HepG2 (cell line): ENCODE measurements around the gene PDXDC1. TPM values are rescaled to one million over a fixed set of nuclear protein-coding genes. Genes with fewer than 3 reads are reported as not detected.

Experiments used
- CBX1 ChIP-seq: IDR thresholded peaks from one replicate; pipeline ENCODE4 v1.6.1; 2016; ENCODE audit warnings: antibody characterized with exemption, low read depth
- FOXO1 ChIP-seq: sonication (generic); formaldehyde crosslinking; IDR thresholded peaks from 2 replicates; pipeline ENCODE4 v1.4.0; 2020; ENCODE audit warnings: missing genetic modification reagents
- HNF4A ChIP-seq: sonication (generic); formaldehyde crosslinking; IDR thresholded peaks from 2 replicates; pipeline ENCODE4 v1.4.0; 2020; ENCODE audit warnings: missing genetic modification reagents
- IRF2 ChIP-seq: IDR thresholded peaks from 2 replicates; pipeline ENCODE4 v1.6.1; 2018; ENCODE audit warnings: missing genetic modification reagents, missing compliant biosample characterization
- MED8 ChIP-seq: sonication (generic); formaldehyde crosslinking; IDR thresholded peaks from 2 replicates; pipeline ENCODE4 v1.8.1; 2023; ENCODE audit warnings: mild to moderate bottlenecking, missing genetic modification reagents; ENCODE audit not compliant: insufficient replicate concordance
- NFYB ChIP-seq: sonication (generic); formaldehyde crosslinking; IDR thresholded peaks from 2 replicates; pipeline ENCODE4 v1.4.0; 2020; ENCODE audit warnings: missing genetic modification reagents
- REPIN1 ChIP-seq: sonication (generic); formaldehyde crosslinking; IDR thresholded peaks from 2 replicates; pipeline ENCODE4 v1.8.0; 2022; ENCODE audit warnings: missing genetic modification reagents, low read depth, mild to moderate bottlenecking, borderline replicate concordance
- RFX3 ChIP-seq: IDR thresholded peaks from 2 replicates; pipeline ENCODE4 v1.6.1; 2016; ENCODE audit warnings: missing biosample characterization, missing genetic modification reagents
- SOX13 ChIP-seq, 3 experiments: fragments of 450-650 bp in 1 of 3; sonication (generic) in 1 of 3; formaldehyde crosslinking in 1 of 3; IDR thresholded peaks in 2 of 3; conservative IDR thresholded peaks in 1 of 3; 2 replicates each; pipeline versions ENCODE4 v1.5.0 to v1.6.1; 2016 to 2020; ENCODE audit warnings: antibody characterized with exemption in 1 of 3, mild to moderate bottlenecking in 1 of 3, missing compliant biosample characterization in 1 of 3, missing genetic modification reagents in 1 of 3, moderate library complexity in 1 of 3
- SRSF1 ChIP-seq: fragments of 200-400 bp; formaldehyde crosslinking; optimal IDR thresholded peaks from 2 replicates; pipeline ENCODE3; 2017; ENCODE audit warnings: mild to moderate bottlenecking, low read depth, low read length, moderate library complexity
- TARDBP ChIP-seq: sonication (generic); formaldehyde crosslinking; IDR thresholded peaks from 2 replicates; pipeline ENCODE4 v1.8.0; 2022; ENCODE audit warnings: mild to moderate bottlenecking, missing genetic modification reagents
- TP53 ChIP-seq: sonication (generic); formaldehyde crosslinking; conservative IDR thresholded peaks from 2 replicates; pipeline ENCODE4 v1.4.0; 2020; ENCODE audit warnings: missing genetic modification reagents
- ZNF274 ChIP-seq: sonication (generic); formaldehyde crosslinking; IDR thresholded peaks from 2 replicates; pipeline ENCODE4 v1.5.1; 2020; ENCODE audit warnings: mild to moderate bottlenecking, missing genetic modification reagents
- ZNF446 ChIP-seq: sonication (generic); formaldehyde crosslinking; IDR thresholded peaks from 2 replicates; pipeline ENCODE4 v1.5.0; 2020; ENCODE audit warnings: mild to moderate bottlenecking, missing genetic modification reagents
- ZNF547 ChIP-seq: sonication (generic); formaldehyde crosslinking; IDR thresholded peaks from 2 replicates; pipeline ENCODE4 v1.5.1; 2020; ENCODE audit warnings: mild to moderate bottlenecking, missing genetic modification reagents
- ZNF614 ChIP-seq: IDR thresholded peaks from 2 replicates; pipeline ENCODE4 v1.6.1; 2018; ENCODE audit warnings: missing biosample characterization, missing genetic modification reagents, inconsistent platforms, borderline replicate concordance
- ZNF766 ChIP-seq: sonication (generic); formaldehyde crosslinking; IDR thresholded peaks from 2 replicates; pipeline ENCODE4 v1.5.0; 2020; ENCODE audit warnings: missing genetic modification reagents, borderline replicate concordance
- ZNF781 ChIP-seq: sonication (generic); formaldehyde crosslinking; IDR thresholded peaks from 2 replicates; pipeline ENCODE4 v1.5.1; 2020; ENCODE audit warnings: borderline replicate concordance, mild to moderate bottlenecking, missing genetic modification reagents; ENCODE audit errors: not compliant biosample characterization
- ZSCAN30 ChIP-seq: sonication (generic); formaldehyde crosslinking; IDR thresholded peaks from 2 replicates; pipeline ENCODE4 v1.5.0; 2020; ENCODE audit warnings: mild to moderate bottlenecking, missing genetic modification reagents
- polyA plus RNA-seq, 8 experiments: library from polyadenylated mRNA; depleted of rRNA in 3 of 8; stranded (reverse) in 7 of 8; unstranded in 1 of 8; fragments of >200 nt; fragmentation: Illumina TruSeq in 4 of 8; extraction: Trizol in 4 of 8; gene quantifications; 2 replicates each; pipeline versions ENCODE4 v1.2.1 to v1.2.3, GENCODE V29; 2011 to 2016; ENCODE audit warnings: low read depth in 4 of 8, missing spikeins in 1 of 8, mixed read lengths in 1 of 8; ENCODE audit not compliant: insufficient read depth in 1 of 8
- total RNA-seq, 5 experiments: library from RNA; depleted of rRNA; stranded (reverse); fragments of >200 nt; fragmentation: Illumina TruSeq; extraction: Trizol; gene quantifications; 2 replicates each; pipeline ENCODE4 v1.2.3, GENCODE V29; 2016; ENCODE audit warnings: low read depth in 1 of 5
- TF ChIP-seq, protein P1 (sequence below): sonication (generic); formaldehyde crosslinking; IDR thresholded peaks from 2 replicates; pipeline ENCODE4 v1.5.1; 2020; ENCODE audit warnings: missing genetic modification reagents, mild to moderate bottlenecking, borderline replicate concordance
- TF ChIP-seq, protein P2 (sequence below): sonication (generic); formaldehyde crosslinking; IDR thresholded peaks from 2 replicates; pipeline ENCODE4 v1.8.0; 2023; ENCODE audit warnings: mild to moderate bottlenecking, missing genetic modification reagents
- TF ChIP-seq, protein P3 (sequence below): sonication (generic); formaldehyde crosslinking; conservative IDR thresholded peaks from 2 replicates; pipeline ENCODE4 v1.4.0; 2020; ENCODE audit warnings: missing genetic modification reagents
- TF ChIP-seq, protein P4 (sequence below): sonication (generic); formaldehyde crosslinking; IDR thresholded peaks from 2 replicates; pipeline ENCODE4 v1.4.0; 2020; ENCODE audit warnings: missing genetic modification reagents; ENCODE audit errors: not compliant biosample characterization
- TF ChIP-seq, protein P5 (sequence below): sonication (generic); formaldehyde crosslinking; IDR thresholded peaks from 2 replicates; pipeline ENCODE4 v1.5.0; 2020; ENCODE audit warnings: missing genetic modification reagents, mild to moderate bottlenecking, borderline replicate concordance

Gene PDXDC1
- total and polyA plus RNA-seq, 2 of the 13 experiments (the other 11 are each of a cell fraction or from before 2014, with no cell fraction given) = 133 to 169 TPM

DNA sequence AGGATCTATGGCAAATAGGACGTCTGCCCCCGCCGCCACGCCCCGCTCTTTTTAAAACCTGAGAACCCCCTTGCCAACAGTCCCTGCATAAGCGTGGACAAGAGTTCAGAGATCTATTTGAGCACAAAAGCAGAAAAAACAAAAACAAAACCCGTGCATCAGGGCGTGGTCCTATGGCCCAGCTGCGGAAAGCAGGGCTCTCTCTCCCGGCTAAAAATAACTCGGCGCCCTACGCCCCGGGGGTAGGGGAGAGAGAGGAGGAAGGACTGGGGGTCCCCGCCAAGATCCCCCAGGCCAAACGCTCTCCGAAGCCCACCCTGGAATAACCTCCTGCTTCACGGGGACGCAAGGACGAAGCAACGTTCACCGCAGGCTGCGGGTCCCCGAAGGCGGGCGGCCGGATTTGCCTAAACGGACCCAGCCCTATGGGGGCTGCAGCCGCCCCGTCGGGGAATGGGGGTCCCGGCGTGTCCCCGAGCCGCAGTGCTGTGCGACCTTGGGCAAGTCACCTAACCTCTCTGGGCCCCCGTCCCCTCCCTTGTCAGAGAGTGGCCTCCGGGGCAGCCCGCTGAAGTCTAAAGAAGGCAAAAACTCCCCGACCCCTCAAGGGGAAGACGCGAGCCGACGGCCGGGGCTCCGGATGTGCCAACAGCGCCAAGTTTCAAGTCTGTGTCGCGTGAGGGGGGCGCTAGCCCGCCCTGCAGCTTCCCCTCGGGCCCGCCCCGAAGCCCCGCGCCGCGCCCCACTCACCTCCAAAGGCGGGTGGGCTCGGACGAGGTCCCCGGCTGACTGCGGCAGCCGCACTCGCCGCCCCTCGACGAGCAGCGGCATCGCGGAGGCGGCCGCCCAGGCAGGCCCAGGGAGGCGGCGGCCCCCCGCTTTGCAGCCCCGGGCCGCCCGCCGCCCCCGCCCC is 80.6 kb downstream of the PDXDC1 start (continued):
- TF ChIP-seq, protein P1, sequence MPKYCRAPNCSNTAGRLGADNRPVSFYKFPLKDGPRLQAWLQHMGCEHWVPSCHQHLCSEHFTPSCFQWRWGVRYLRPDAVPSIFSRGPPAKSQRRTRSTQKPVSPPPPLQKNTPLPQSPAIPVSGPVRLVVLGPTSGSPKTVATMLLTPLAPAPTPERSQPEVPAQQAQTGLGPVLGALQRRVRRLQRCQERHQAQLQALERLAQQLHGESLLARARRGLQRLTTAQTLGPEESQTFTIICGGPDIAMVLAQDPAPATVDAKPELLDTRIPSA = peak; percentile 28
- TF ChIP-seq REPIN1 (no peak), IRF2 (no peak), SOX13 (IDR thresholded peaks at IDR 0.05) (no peak), SOX13 (CRISPR knock-in tag; conservative IDR thresholded peaks at IDR 0.05 in 1 of 2, IDR thresholded peaks at IDR 0.05 in 1 of 2) (no peak), TP53 (CRISPR knock-in tag) (peak; percentile 79; the same call in 1 of the 2 replicates), ZNF614 (CRISPR knock-in tag) (no peak), HNF4A (CRISPR knock-in tag) (no peak), ZNF781 (CRISPR knock-in tag) (peak; percentile 67), TARDBP (CRISPR knock-in tag) (no peak), FOXO1 (no peak), ZNF766 (CRISPR knock-in tag) (peak; percentile 14; the same call in 1 of the 2 replicates), CBX1 (peak; percentile 92), NFYB (CRISPR knock-in tag) (no peak), RFX3 (no peak), ZNF274 (CRISPR knock-in tag) (no peak; the same call in 1 of the 2 replicates), MED8 (no peak), SRSF1 (peak; percentile 81), ZSCAN30 (CRISPR knock-in tag) (no peak), ZNF547 (CRISPR knock-in tag) (peak; percentile 75; the same call in 1 of the 2 replicates), ZNF446 (CRISPR knock-in tag) (no peak)
- TF ChIP-seq, protein P2, sequence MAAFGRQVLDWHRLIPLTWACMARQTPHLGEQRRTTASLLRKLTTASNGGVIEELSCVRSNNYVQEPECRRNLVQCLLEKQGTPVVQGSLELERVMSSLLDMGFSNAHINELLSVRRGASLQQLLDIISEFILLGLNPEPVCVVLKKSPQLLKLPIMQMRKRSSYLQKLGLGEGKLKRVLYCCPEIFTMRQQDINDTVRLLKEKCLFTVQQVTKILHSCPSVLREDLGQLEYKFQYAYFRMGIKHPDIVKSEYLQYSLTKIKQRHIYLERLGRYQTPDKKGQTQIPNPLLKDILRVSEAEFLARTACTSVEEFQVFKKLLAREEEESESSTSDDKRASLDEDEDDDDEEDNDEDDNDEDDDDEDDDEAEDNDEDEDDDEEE (CRISPR knock-in tag) = no peak
- TF ChIP-seq, protein P3, sequence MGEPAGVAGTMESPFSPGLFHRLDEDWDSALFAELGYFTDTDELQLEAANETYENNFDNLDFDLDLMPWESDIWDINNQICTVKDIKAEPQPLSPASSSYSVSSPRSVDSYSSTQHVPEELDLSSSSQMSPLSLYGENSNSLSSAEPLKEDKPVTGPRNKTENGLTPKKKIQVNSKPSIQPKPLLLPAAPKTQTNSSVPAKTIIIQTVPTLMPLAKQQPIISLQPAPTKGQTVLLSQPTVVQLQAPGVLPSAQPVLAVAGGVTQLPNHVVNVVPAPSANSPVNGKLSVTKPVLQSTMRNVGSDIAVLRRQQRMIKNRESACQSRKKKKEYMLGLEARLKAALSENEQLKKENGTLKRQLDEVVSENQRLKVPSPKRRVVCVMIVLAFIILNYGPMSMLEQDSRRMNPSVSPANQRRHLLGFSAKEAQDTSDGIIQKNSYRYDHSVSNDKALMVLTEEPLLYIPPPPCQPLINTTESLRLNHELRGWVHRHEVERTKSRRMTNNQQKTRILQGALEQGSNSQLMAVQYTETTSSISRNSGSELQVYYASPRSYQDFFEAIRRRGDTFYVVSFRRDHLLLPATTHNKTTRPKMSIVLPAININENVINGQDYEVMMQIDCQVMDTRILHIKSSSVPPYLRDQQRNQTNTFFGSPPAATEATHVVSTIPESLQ (CRISPR knock-in tag) = no peak
- TF ChIP-seq, protein P4, sequence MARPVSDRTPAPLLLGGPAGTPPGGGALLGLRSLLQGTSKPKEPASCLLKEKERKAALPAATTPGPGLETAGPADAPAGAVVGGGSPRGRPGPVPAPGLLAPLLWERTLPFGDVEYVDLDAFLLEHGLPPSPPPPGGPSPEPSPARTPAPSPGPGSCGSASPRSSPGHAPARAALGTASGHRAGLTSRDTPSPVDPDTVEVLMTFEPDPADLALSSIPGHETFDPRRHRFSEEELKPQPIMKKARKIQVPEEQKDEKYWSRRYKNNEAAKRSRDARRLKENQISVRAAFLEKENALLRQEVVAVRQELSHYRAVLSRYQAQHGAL = peak; percentile 84
- TF ChIP-seq, protein P5, sequence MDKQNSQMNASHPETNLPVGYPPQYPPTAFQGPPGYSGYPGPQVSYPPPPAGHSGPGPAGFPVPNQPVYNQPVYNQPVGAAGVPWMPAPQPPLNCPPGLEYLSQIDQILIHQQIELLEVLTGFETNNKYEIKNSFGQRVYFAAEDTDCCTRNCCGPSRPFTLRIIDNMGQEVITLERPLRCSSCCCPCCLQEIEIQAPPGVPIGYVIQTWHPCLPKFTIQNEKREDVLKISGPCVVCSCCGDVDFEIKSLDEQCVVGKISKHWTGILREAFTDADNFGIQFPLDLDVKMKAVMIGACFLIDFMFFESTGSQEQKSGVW (CRISPR knock-in tag) = no peak
